ENCODE data around the gene ZNF304.

DNA sequence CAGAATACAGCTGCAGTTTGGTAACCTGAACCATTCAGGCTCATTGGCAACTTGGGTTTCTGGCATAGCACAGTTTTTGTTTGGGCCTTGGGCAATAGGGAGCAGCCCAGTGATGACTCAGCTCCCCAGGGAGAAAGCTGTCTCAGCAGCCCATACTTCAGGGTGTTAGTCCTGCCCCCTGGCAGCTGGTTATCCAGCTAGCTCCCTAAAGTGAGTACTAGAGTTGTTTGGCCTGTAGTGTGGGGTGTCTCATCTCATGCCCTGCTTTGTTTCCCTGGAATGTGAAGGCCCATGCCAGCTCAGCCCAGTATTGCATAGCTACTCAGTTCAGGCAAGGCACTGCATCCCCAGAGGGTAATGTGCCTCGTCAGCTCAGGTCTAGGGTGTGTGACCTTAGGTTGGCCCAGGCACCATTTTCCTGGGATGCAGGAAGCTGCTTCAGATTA, 49.0 kb upstream of the ZNF304 start:
- TF ChIP-seq FOXK2 (IDR thresholded peaks at IDR 0.05) (no peak), LEF1 (IDR thresholded peaks at IDR 0.05; ENCODE audit: borderline replicate concordance) (no peak), ZNF384 (IDR thresholded peaks at IDR 0.05) (no peak), SUZ12 (IDR thresholded peaks at IDR 0.05) (no peak), FOXA1 (IDR thresholded peaks at IDR 0.05) (no peak), ARNT (IDR thresholded peaks at IDR 0.05) (no peak)
- TF ChIP-seq, protein P1, sequence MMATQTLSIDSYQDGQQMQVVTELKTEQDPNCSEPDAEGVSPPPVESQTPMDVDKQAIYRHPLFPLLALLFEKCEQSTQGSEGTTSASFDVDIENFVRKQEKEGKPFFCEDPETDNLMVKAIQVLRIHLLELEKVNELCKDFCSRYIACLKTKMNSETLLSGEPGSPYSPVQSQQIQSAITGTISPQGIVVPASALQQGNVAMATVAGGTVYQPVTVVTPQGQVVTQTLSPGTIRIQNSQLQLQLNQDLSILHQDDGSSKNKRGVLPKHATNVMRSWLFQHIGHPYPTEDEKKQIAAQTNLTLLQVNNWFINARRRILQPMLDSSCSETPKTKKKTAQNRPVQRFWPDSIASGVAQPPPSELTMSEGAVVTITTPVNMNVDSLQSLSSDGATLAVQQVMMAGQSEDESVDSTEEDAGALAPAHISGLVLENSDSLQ (IDR thresholded peaks at IDR 0.05), result no peak

All from HEK293T (cell line).